ENCODE measurements around the gene NANOS1. TPM values are rescaled to one million over a fixed set of nuclear protein-coding genes. Genes with fewer than 3 reads are reported as not detected.
A peak's percentile ranks its signal among the peaks of the same experiment; 100 is the strongest.
"Not testable (repeated sequence)": the region's sequence is repeated elsewhere in the genome, so short reads cannot be mapped to it uniquely, and the experiment has no call there.

Gene NANOS1
- total RNA-seq, 2 donors from 2014 or later: 1.5 to 1.8 TPM

- DNase-seq (ENCODE audit: low spot score): no peak
- intact Hi-C loops (cut with DNase I): no loop called here
Measured at GRCh38 chr10:119005362-119006043, 24.0 kb upstream of the NANOS1 start.

- intact Hi-C loops (cut with DNase I): no loop called here
- DNase-seq (ENCODE audit: low spot score): peak; percentile 92
Measured at GRCh38 chr10:119006451-119007210, 22.9 kb upstream of the NANOS1 start.

DNA sequence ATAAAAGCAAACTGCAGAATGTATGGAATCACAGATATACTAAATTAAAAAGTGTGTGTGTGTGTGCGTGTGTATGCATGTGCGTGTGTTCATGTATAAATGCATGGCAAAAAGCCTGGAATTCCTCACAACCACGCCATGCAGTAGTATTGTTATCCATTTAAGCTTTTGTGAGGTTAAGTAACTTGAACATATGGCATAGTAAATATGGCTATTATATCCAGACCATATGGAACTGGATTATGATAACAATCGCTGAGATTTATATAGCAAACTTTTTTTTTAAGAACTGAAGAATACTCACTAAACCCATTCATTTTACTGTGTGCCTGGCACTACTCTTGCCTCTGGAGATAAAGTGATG, 22.3 kb upstream of the NANOS1 start:
- DNase-seq (ENCODE audit: low spot score): no peak

GRCh38 chr10:119020627-119020946, 8.9 kb upstream of the NANOS1 start:
- intact Hi-C loops (cut with DNase I): no loop called here
- DNase-seq (ENCODE audit: low spot score): no peak

More for the DNA sequence above, 22.3 kb upstream of the NANOS1 start:
- intact Hi-C loops (cut with DNase I): no loop called here

DNA sequence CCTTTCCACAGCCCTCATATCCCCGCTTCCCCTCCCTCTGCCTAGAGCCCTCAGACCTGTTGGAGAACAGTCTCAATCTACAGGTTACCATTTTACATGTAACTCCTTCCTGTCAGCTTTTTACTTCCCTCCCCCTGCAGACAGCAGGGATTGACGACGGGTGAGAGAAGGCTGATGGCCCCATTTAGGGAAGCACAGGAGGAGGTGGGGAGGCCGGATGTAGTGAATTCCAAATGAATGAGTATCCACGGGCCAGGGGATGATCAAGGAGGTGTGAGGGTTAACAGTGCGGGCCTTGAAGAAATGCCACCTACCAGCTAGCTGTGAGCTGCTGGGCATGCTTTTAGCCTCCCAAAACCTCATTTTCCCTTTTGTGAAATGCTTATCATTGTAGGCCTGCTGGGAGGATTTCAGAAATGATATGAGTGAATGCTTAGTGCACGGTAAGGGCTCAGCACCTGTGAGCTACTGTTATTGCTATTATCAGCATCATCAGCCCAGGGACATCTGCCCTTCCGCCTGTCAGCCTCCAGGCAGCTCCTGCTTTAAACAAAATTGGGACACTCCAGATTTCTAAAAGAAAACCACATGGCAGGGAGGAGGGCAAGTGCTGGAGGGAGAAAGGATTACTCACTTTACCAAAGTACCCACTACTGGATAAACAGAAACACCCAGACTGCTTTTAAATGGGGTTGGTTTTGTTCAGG, 6.5 kb upstream of the NANOS1 start:
- intact Hi-C loops (cut with DNase I): no loop called here
- no peak for DNase-seq (ENCODE audit: low spot score)

DNA sequence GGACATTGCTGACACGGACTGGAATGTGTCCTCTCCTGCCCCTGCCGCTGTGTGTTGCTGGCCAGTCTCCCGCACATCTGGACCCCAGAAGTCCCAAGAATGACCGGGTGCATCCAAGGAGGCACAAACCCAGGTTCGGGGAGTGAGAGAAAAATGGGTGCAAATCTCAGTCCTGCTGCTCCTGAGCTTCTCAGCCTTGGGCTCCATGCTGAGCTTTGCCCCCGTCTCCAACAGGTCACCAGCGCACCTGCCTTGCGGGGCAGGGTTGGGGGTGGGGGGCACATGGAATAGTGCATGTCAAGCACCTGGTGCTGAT, 6.0 kb upstream of the NANOS1 start:
- intact Hi-C loops (cut with DNase I): no loop called here

GRCh38 chr10:119024882-119025281, 4.6 kb upstream of the NANOS1 start:
- DNase-seq (ENCODE audit: low spot score): no peak
- intact Hi-C loops (cut with DNase I): no loop called here

More for the DNA sequence above, 6.0 kb upstream of the NANOS1 start:
- DNase-seq (ENCODE audit: low spot score): no peak

GRCh38 chr10:119025336-119025735, 4.2 kb upstream of the NANOS1 start:
- peak; percentile 86 for DNase-seq (ENCODE audit: low spot score)
- intact Hi-C loops (cut with DNase I): no loop called here

DNA sequence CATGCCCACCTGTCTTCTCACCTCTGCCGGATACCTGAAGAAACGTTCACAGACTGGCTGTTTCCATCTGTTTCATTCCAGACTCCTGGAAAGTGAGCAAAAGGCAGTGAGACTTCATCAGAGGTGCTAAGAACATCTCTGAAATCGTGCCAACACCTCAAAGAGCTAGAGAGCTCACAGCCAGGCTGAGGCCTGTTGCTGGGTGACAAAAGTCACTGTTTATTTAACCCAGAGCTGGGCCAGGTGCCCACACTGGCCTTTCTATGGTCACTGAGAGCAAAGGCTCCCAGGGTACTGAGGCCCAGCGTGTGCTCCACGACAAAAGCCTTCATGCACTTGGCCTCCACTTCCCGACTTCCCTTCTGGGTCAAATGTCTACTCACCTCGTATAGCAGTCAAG, 3.7 kb upstream of the NANOS1 start:
- intact Hi-C loops (cut with DNase I): no loop called here
- DNase-seq (ENCODE audit: low spot score): no peak

DNA sequence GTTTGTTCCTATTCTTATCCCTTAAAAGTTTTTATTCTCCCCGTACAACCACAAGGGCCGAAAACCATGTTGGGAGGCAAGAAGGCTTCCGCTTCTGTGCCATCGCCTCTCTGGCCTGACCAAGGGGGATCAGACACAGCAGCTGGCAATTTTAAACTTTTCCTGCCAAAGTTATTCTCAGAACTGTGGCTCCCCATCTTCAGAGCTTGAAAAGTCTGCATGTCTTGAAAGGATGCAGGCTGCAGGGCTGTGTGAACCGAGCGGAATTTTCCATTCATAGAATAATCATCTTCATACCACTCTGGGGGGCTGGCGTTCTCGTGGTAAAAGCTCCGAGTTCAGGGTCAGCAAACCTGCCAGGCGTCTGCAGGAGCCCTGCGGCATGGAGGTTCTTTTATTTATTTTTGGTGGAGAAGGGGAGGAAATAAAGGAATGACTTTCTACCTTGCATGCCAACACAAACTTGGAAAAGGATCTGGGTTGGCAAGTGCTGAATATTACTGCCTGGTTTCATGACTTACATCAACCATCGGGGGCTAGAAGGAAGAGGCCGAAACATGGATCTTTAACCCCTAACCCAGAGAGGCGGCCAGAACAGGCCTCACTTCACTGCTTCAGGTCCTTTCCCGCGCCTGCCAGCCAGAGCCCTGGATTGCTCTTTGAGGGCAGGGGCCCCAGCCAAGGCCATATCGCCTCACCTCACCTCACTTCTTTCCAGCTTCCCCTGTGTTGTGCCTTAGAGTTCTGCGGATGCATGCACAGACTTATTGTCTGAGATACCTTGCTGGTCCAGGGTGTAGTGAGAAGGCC, 3.0 kb upstream of the NANOS1 start:
- intact Hi-C loops (cut with DNase I): no loop called here

GRCh38 chr10:119028445-119028899, 1.0 kb upstream of the NANOS1 start:
- intact Hi-C loops (cut with DNase I); DNase-seq (ENCODE audit: low spot score): not testable (repeated sequence)

More for the DNA sequence above, 3.0 kb upstream of the NANOS1 start:
- no peak for DNase-seq (ENCODE audit: low spot score)

- peak; percentile 93 for DNase-seq (ENCODE audit: low spot score)
- intact Hi-C loops (cut with DNase I): no loop called here
Measured at GRCh38 chr10:119028900-119029612, 458 bp upstream of the NANOS1 start.

- intact Hi-C loops (cut with DNase I): loop anchor here in 1 of 2 donors (5.0 kb wide), 1 partner anchor 42 kb away; no protein-coding TSS in a partner anchor
- DNase-seq (ENCODE audit: low spot score): no peak
Measured at GRCh38 chr10:119030421-119031250, 1.1 kb downstream of the NANOS1 start.

DNA sequence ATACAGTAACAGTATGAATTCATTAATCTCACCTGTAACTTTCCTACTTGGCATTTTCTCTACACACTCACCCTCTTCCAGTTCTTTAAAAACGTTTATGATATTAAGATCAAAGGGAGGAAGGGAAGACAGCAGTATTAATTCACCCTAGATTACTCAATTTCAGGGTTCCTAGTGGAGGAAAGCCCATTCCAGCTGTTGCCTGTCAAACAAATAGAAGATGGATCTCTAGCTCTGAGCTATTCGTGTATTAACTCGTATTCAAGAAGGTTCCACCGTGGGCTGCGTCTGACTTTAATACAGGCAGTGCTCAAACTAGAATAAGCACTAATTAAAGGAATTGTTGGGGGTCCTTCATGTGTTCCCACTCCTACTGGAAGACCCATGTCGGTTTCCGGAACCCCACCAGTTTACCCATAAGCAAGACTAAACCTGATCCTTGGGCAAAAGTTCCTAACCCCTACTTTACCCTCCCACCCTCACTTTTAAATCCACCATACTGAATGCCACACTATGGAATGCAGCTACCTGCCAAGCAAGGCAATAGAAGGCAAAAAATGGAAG, 2.1 kb downstream of the NANOS1 start:
- no peak for DNase-seq (ENCODE audit: low spot score)
- intact Hi-C loops (cut with DNase I): loop anchor here in 1 of 2 donors (5.0 kb wide), 1 partner anchor 41 kb away; no protein-coding TSS in a partner anchor

DNA sequence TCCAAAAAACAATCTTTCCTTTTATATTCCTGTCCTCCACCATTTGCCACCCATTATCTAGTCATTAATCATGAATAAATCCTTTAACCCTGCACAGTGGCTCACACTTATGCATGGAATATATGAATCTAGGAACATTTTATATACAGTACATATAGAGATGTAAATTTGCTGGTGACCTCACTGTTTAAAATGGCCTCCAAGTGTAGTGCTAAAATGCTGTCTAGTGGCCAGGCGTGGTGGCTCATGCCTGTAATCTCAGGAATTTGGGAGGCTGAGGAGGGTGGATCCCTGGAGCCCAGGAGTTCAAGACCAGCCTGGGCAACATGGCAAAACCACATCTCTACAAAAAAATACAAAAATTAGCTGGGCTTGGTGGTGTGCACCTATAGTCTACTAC, 9.6 kb downstream of the NANOS1 start:
- no peak for DNase-seq (ENCODE audit: low spot score)
- intact Hi-C loops (cut with DNase I): no loop called here

DNA sequence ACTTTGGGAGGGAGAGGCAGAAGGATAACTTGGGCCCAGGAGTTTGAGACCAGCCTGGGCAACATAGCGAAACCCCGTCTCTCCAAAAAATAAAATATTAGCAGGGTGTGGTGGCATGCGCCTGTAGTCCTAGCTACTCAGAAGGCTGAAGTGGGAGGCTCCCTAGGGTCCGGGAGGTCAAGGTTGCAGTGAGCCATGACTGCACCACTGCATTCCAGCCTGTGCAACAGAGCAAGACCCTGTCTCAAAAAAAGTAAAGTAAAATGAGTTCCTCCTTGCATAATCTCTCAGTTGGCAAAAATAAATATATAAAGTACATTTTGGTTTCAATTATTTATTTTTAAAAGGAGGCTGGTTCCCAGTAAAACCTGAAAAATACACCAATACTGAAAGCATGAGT, 11.8 kb downstream of the NANOS1 start:
- no peak for DNase-seq (ENCODE audit: low spot score)
- intact Hi-C loops (cut with DNase I): no loop called here

- intact Hi-C loops (cut with DNase I): no loop called here
- DNase-seq (ENCODE audit: low spot score): no peak
Measured at GRCh38 chr10:119042169-119042568, 12.7 kb downstream of the NANOS1 start.

DNA sequence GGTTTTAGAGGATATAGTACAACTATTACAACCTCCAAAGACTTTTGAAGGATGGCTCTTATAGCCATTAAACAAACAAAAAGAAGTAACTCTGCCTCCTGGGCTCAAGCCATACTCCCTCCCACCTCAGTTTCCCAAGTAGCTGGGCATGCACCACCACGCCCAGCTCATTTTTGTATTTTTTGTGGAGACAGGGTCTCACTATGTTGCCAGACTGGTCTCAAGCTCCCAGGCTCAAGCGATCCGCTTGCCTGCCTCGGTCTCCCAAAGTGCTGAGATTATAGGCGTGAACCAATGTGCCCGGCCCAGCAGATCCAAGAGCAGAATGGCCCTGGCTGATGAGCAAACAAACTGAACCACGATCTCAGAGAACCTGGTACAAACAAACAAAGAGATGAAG, 16.0 kb downstream of the NANOS1 start:
- DNase-seq (ENCODE audit: low spot score): no peak
- intact Hi-C loops (cut with DNase I): no loop called here

Data from posterior vena cava (tissue), 2 donors.